Muscle layer of colon (tissue), 2 donors: Measurements from ENCODE around the gene PEX7.

Experiments used
- H3K27ac ChIP-seq: one replicate; pipeline ENCODE4 v1.7.0; 2013; ENCODE audit warnings: low read depth, mild to moderate bottlenecking, low read length, moderate library complexity
- H3K27me3 ChIP-seq, 2 donors: one replicate each; pipeline ENCODE4 v1.7.0; 2013; ENCODE audit warnings: low read length in 2 of 2, mild to moderate bottlenecking in 2 of 2; ENCODE audit not compliant: insufficient read depth in 2 of 2, control insufficient read depth in 1 of 2
- H3K36me3 ChIP-seq: one replicate; pipeline ENCODE4 v1.7.0; 2013; ENCODE audit warnings: mild to moderate bottlenecking, low read length; ENCODE audit not compliant: insufficient read depth
- H3K4me1 ChIP-seq: one replicate; pipeline ENCODE4 v1.7.0; 2013; ENCODE audit warnings: mild to moderate bottlenecking, low read length; ENCODE audit not compliant: insufficient read depth
- H3K4me3 ChIP-seq, 2 donors: one replicate each; pipeline ENCODE4 v1.7.0; 2013; ENCODE audit warnings: low read length in 2 of 2, low read depth in 1 of 2, mild to moderate bottlenecking in 1 of 2, moderate library complexity in 1 of 2
- H3K9ac ChIP-seq: one replicate; pipeline ENCODE4 v1.7.0; 2013; ENCODE audit warnings: low read length
- H3K9me3 ChIP-seq: one replicate; pipeline ENCODE4 v1.7.0; 2013; ENCODE audit warnings: mild to moderate bottlenecking, low read length
- donor health status: abdominal sarcoma.
- donor health status: Adenocarcinoma of cecum.

Gene PEX7, protein sequence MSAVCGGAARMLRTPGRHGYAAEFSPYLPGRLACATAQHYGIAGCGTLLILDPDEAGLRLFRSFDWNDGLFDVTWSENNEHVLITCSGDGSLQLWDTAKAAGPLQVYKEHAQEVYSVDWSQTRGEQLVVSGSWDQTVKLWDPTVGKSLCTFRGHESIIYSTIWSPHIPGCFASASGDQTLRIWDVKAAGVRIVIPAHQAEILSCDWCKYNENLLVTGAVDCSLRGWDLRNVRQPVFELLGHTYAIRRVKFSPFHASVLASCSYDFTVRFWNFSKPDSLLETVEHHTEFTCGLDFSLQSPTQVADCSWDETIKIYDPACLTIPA

GRCh38 chr6:136822376-136823127 is at the start of gene PEX7:
Gene PEX7, plus strand, starts transcription at chr6:136822592. Its CDS starts 74 bp downstream, at chr6:136822666.
- H3K9me3 ChIP-seq, result no peaks in the 10 kb centered on the region
- peaks cover 9% of the 10 kb centered on the region for H3K4me1 ChIP-seq
- H3K36me3 ChIP-seq, result no peaks in the 10 kb centered on the region
- H3K4me3 ChIP-seq, result peak within 1 kb of the TSS; percentile 73 to 93
- no peaks in the 10 kb centered on the region for H3K27me3 ChIP-seq
- peak within 1 kb of the TSS; percentile 63 for H3K9ac ChIP-seq
- H3K27ac ChIP-seq, result peak within 1 kb of the TSS; percentile 75

DNA sequence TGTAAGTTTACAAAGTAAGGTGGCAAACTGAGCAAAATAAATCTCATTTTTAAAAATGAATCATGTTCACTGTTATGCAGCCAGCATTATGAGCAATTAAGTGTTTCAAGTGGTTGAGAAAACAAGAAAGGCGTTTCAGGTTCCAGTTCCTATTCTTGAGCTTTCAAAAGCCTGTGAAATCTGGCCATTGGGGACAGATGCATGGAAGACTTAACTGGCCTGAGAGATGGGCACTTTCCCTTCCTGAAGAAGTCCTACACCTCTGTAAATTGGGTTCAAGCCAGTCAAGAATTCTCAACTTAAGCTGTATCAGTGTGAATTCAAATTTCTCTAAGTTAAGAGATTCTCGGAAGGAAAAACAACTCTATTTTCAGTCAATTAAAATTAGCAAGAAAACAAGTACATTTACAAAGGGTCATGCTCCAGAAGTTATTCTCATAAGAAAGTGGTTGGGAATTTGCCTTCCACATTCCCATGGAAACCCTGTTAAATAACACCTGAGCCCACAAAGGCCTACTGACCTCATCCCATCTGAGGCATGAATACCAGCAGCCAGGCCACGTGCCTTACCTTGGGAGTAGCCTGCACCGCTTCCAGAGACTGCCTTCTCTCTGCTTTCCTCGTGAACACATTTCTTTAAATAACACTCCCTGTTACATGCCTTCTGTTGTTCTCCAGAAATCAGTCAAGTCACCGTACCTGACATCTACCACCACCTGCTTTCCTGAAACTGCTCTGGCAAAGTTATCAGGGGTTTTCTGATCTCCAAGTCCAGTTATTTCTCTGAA is 49.5 kb upstream of the PEX7 start:
- Histone ChIP-seq H3K9ac (no peak overlapping the region), H3K4me3 (no peak overlapping the region), H3K27me3 (no peaks in the 10 kb centered on the region), H3K4me1 (peaks cover 5% of the 10 kb centered on the region), H3K9me3 (no peaks in the 10 kb centered on the region), H3K36me3 (no peaks in the 10 kb centered on the region), H3K27ac (no peak overlapping the region)

- peaks cover 5% of the 10 kb centered on the region for H3K4me1 ChIP-seq
- no peak overlapping the region for H3K27ac ChIP-seq
- H3K36me3 ChIP-seq, result no peaks in the 10 kb centered on the region
- no peaks in the 10 kb centered on the region for H3K9me3 ChIP-seq
- H3K27me3 ChIP-seq, result no peaks in the 10 kb centered on the region
- H3K9ac ChIP-seq, result no peak overlapping the region
- no peak overlapping the region for H3K4me3 ChIP-seq
Observed at GRCh38 chr6:136773473-136773796, 49.0 kb upstream of the PEX7 start.

- Histone ChIP-seq H3K4me1 (peaks cover 5% of the 10 kb centered on the region), H3K27ac (no peak overlapping the region), H3K9ac (no peak overlapping the region), H3K36me3 (no peaks in the 10 kb centered on the region), H3K9me3 (no peaks in the 10 kb centered on the region), H3K27me3 (no peaks in the 10 kb centered on the region), H3K4me3 (no peak overlapping the region)
Observed at GRCh38 chr6:136774228-136775041, 48.0 kb upstream of the PEX7 start.

- Histone ChIP-seq H3K27ac (no peak overlapping the region), H3K9ac (no peak overlapping the region), H3K9me3 (no peaks in the 10 kb centered on the region), H3K36me3 (no peaks in the 10 kb centered on the region), H3K4me1 (peaks cover 5% of the 10 kb centered on the region), H3K27me3 (no peaks in the 10 kb centered on the region), H3K4me3 (no peak overlapping the region)
Observed at GRCh38 chr6:136775081-136775480, 47.3 kb upstream of the PEX7 start.

- H3K27ac ChIP-seq, result no peak overlapping the region
Observed at GRCh38 chr6:136775548-136775947, 46.8 kb upstream of the PEX7 start.

DNA sequence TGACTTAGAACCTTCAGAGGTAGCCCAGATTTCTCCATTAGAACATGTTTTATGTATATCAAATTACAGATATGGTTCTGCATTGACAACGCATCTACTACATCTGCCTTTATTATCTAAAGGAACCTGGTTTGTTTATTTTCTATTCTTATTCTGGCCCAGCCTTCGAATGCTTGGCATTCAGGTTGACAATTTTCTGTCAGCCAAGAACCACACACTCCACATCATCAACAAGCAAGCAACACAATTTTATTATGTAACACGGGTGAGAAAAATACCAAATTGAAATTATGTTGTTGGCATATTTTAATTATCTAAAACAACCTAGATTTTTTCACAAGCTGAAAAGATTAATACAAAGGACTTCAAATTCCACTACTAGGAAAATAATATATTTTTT is 44.7 kb upstream of the PEX7 start:
- peaks cover 5% of the 10 kb centered on the region for H3K4me1 ChIP-seq
- no peak overlapping the region for H3K27ac ChIP-seq
- no peaks in the 10 kb centered on the region for H3K9me3 ChIP-seq

More at GRCh38 chr6:136775548-136775947, 46.8 kb upstream of the PEX7 start:
- Histone ChIP-seq H3K4me3 (no peak overlapping the region), H3K27me3 (no peaks in the 10 kb centered on the region), H3K4me1 (peaks cover 5% of the 10 kb centered on the region), H3K9me3 (no peaks in the 10 kb centered on the region), H3K9ac (no peak overlapping the region), H3K36me3 (no peaks in the 10 kb centered on the region)

GRCh38 chr6:136779682-136780081 is 42.7 kb upstream of the PEX7 start:
- Histone ChIP-seq H3K9me3 (no peaks in the 10 kb centered on the region), H3K9ac (no peak overlapping the region), H3K36me3 (no peaks in the 10 kb centered on the region), H3K27ac (no peak overlapping the region), H3K27me3 (no peaks in the 10 kb centered on the region), H3K4me3 (no peak overlapping the region), H3K4me1 (peaks cover 5% of the 10 kb centered on the region)

More for the DNA sequence above, 44.7 kb upstream of the PEX7 start:
- no peak overlapping the region for H3K4me3 ChIP-seq
- no peaks in the 10 kb centered on the region for H3K36me3 ChIP-seq
- no peaks in the 10 kb centered on the region for H3K27me3 ChIP-seq
- H3K9ac ChIP-seq, result no peak overlapping the region

DNA sequence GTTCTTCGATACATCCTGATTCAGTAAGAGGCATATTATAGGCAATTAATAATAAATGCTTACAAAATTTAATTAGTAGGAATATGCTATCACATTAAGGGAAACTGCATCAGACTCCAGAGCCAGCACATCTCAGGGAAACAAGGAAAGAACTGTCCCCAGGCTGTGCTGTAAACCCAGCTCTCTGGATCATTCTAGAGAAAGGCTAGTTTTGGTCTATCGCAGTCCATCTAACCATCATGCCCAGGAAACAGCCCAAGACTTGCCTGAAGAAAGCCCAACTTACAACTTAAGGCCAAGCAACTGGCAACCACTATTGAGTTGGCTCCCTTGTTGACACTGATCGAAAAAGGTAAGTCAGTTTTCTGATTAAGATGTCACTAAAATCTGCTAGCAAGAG is 41.4 kb upstream of the PEX7 start:
- Histone ChIP-seq H3K4me1 (peaks cover 5% of the 10 kb centered on the region), H3K4me3 (no peak overlapping the region), H3K9ac (no peak overlapping the region), H3K27ac (no peak overlapping the region), H3K36me3 (no peaks in the 10 kb centered on the region), H3K27me3 (no peaks in the 10 kb centered on the region), H3K9me3 (no peaks in the 10 kb centered on the region)

GRCh38 chr6:136782021-136782770 is 40.2 kb upstream of the PEX7 start:
- no peak overlapping the region for H3K27ac ChIP-seq

More at GRCh38 chr6:136782021-136782770, 40.2 kb upstream of the PEX7 start:
- Histone ChIP-seq H3K9ac (no peak overlapping the region), H3K36me3 (no peaks in the 10 kb centered on the region), H3K9me3 (no peaks in the 10 kb centered on the region), H3K4me3 (no peak overlapping the region), H3K4me1 (peaks cover 2% of the 10 kb centered on the region), H3K27me3 (no peaks in the 10 kb centered on the region)
